GM12891 (cell line): ENCODE data around the gene TCAP.

Source experiments
- POLR2A ChIP-seq: IDR thresholded peaks from 2 replicates; pipeline ENCODE4 v1.6.1; 2011; ENCODE audit warnings: low read depth, low read length, control low read depth
- POLR2AphosphoS5 ChIP-seq: IDR thresholded peaks from 2 replicates; pipeline ENCODE4 v1.6.1; 2011; ENCODE audit warnings: low read depth, low read length, control low read depth
- SPI1 ChIP-seq: IDR thresholded peaks from 2 replicates; pipeline ENCODE4 v1.6.1; 2011; ENCODE audit warnings: low read depth, low read length, control low read depth
- TAF1 ChIP-seq: IDR thresholded peaks from 2 replicates; pipeline ENCODE4 v1.6.1; 2011; ENCODE audit warnings: low read depth, low read length, control low read depth

DNA sequence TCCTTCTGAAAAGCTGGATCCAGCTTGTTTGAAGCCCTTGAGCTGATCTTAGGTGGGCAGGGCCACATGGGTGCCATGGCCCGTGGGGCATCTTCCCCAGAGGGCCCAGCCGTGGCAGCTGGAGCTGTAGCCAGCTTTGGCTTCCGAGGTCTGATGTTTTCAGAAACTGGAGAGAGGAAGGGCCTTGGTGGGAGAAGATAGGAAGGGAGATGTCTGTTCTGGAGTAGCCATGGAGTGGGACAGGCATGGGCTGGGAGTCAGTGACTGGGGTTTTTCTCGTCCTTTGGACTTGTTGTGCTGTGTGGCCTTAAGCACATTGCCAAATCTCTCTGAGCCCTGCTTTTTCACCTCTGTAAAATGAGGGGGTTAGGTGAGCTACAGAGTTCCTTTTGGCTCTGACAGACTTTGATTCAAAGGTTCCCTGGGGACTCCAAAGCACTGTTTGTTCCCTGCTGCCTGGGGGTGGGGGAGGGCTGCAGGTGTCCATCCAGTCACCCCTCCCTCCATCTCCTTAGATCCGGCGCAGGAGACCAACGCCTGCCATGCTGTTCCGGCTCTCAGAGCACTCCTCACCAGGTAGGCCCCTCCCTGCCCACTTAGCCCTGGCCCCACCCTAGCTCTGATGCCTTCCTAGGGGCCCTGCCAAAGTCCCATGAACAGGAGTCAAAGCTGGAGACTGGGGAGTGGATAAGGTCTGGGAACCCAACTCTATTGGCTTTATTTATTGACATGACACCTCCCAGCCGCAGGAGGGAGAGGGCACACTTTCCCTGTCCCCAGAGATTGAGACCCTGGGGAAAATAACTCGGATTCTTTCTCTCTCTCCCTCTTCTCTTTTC lies 36.3 kb upstream of the TCAP start:
- TF ChIP-seq POLR2A (no peak), TAF1 (no peak), POLR2AphosphoS5 (no peak), SPI1 (no peak)
